Stimulated activated naive CD8-positive, alpha-beta T cell treated with anti-CD3 and anti-CD28 coated beads, Interleukin-15, Interleukin-2, amounts not matched to agents 100 ng/mL and 50 ng/mL, for 24 hours (primary cell): ENCODE measurements around the gene CMYA5.
"Not testable (repeated sequence)": the region's sequence is repeated elsewhere in the genome, so short reads cannot be mapped to it uniquely, and the experiment has no call there.

Experiments
- H3K27ac Mint-ChIP-seq: one replicate; pipeline ENCODE4 v1.8.0; 2021; ENCODE audit warnings: mild to moderate bottlenecking, mixed read lengths
- H3K27me3 Mint-ChIP-seq: one replicate; pipeline ENCODE4 v1.8.0; 2021; ENCODE audit warnings: mixed read lengths
- H3K36me3 Mint-ChIP-seq: one replicate; pipeline ENCODE4 v1.8.0; 2021; ENCODE audit warnings: low read depth, mixed read lengths
- H3K4me1 Mint-ChIP-seq: one replicate; pipeline ENCODE4 v1.8.0; 2021; ENCODE audit warnings: low read depth, mixed read lengths
- H3K4me3 Mint-ChIP-seq: one replicate; pipeline ENCODE4 v1.8.0; 2021; ENCODE audit warnings: mild to moderate bottlenecking, mixed read lengths
- H3K9me3 Mint-ChIP-seq: one replicate; pipeline ENCODE4 v1.8.0; 2021; ENCODE audit warnings: mixed read lengths

The CMYA5 gene

DNA sequence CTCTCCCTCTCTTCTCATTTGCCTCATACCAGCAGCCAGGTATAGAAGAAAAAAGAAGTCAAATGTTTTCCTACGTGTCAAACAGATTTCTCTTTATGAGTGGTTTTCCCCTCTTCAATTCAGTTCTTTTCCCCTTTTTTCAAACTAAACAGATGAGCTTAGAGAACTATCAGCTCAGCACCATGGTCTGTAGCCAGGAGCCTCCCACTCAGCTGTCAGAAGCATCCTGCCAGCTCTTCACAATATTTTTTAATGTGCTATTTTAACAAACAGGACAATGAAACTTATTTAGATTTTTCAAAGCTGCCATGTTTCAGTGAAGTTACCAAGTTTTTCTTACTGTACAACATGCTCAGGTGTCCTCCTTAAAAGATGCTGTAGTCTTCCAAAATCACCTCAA is 63.5 kb downstream of the CMYA5 start:
- Mint-ChIP-seq H3K4me3 (no peak overlapping the region), H3K27ac (no peak overlapping the region), H3K36me3 (no peaks in the 10 kb centered on the region), H3K4me1 (peaks cover 11% of the 10 kb centered on the region), H3K9me3 (no peaks in the 10 kb centered on the region), H3K27me3 (peaks cover 20% of the 10 kb centered on the region)

DNA sequence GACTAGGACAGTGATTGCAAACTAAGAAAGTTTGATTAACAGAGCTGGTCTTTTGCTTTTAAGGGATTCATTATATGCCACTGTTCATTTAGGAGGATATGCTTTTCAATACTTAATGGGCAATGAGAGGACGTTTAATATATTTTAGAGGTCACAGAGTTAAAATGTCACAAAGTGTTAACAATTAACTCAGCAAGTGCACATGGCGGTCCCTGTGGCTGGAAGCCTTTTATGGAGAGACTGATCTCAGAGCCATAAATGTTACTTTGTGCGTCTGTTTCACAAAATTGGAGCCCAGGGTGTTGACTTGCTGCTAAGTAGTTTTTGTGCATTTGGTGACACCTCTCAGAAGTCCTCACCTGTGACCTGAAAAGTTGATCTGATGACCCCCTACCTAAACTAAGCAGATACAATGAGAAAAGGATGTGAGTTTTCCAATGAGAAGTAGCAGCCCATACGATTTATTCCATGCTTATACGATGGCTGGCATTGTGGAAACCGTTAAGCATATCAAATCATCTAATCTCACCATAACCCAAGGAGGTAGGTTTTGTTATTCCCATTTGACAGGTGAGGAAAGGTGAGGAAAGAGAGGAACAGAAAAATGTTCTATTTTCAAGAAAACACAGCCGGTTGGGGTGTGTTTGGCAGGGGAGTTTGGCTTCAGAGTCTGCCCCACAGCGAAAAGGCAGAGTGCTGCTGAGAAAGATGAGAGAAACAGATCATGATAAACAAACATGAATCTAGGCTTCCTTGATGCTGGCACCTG is 64.4 kb downstream of the CMYA5 start:
- peaks cover 11% of the 10 kb centered on the region for H3K4me1 Mint-ChIP-seq

DNA sequence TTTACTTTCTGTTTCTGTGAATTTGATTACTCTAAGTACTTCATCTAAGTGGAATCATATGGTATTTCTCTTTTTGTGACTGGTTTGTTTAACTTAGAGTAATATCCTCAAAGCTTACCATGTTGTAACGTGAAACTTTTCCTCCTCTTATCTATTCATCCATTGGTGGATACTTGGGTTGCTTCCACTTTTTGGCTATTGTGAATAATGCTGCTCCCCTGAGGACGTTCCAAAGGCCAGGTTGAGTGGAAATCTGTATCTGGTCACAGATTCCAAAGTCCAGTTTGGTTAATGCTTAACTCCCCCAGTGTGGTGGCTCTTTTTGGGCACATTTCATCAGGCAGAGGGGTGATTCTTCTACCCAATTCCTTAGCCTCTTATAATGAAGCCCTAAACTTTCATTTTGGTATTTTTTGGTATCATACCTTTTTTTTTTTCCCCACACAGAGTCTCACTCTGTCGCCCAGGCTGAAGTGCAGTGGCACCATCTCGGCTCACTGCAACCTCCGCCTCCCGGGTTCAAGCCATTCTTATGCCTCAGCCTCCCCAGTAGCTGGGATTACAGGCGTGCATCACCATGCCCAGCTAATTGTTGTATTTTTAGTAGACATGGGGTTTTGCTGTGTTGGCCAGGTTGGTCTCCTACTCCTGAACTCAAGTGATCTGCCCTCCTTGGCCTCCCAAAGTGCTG is 65.4 kb downstream of the CMYA5 start:
- Mint-ChIP-seq H3K27ac (no peak overlapping the region), H3K36me3 (no peaks in the 10 kb centered on the region), H3K27me3 (peaks cover 16% of the 10 kb centered on the region), H3K4me1 (peaks cover 11% of the 10 kb centered on the region), H3K4me3 (no peak overlapping the region), H3K9me3 (no peaks in the 10 kb centered on the region)

More for the DNA sequence above, 64.4 kb downstream of the CMYA5 start:
- Mint-ChIP-seq H3K4me3 (no peak overlapping the region), H3K9me3 (no peaks in the 10 kb centered on the region), H3K27ac (no peak overlapping the region), H3K27me3 (peaks cover 20% of the 10 kb centered on the region), H3K36me3 (no peaks in the 10 kb centered on the region)

DNA sequence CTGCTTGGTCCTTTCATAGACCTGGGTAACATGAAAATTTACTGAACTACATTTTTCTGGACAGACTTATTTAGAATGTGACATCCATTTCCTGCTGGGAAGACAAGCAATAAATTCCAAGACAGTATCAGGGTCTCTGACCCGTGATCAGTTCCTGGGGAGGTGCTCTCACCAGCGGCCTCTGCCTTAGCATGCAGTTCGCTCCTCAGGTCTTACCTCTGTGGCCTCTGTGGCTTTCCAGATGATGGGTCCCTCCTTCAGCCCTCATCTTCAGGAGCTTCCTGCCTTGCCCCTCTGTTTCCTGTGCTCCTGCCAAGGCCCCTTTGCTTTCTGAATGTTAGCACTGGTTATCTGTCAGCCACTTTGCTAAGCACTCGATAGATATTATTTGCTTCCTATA is 66.4 kb downstream of the CMYA5 start:
- Mint-ChIP-seq H3K27ac (no peak overlapping the region), H3K27me3 (peaks cover 9% of the 10 kb centered on the region), H3K4me3 (no peak overlapping the region), H3K36me3 (no peaks in the 10 kb centered on the region), H3K9me3 (no peaks in the 10 kb centered on the region), H3K4me1 (peaks cover 11% of the 10 kb centered on the region)

DNA sequence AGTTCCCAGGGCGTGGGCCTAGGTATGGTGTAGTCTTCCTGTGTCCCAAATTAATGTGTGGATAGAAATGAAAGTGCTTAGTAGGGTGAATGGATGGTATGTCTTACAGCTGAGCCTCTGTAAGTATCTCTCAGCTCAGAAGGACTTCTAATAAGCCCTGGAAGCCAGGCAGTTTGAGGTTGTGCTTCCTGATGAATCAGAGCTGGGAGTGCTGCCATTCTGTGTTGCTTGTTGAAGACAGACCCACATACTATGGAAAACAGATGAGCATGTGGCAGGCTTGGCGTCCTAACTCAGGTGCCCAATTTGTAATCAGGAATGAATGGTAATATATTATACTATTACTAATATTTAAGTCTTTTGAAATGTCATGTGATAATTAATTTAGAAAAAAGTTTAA is 69.8 kb downstream of the CMYA5 start:
- no peak overlapping the region for H3K27ac Mint-ChIP-seq
- no peaks in the 10 kb centered on the region for H3K9me3 Mint-ChIP-seq
- no peaks in the 10 kb centered on the region for H3K27me3 Mint-ChIP-seq
- H3K36me3 Mint-ChIP-seq, result no peaks in the 10 kb centered on the region
- H3K4me3 Mint-ChIP-seq, result no peak overlapping the region
- H3K4me1 Mint-ChIP-seq, result peaks cover 11% of the 10 kb centered on the region

DNA sequence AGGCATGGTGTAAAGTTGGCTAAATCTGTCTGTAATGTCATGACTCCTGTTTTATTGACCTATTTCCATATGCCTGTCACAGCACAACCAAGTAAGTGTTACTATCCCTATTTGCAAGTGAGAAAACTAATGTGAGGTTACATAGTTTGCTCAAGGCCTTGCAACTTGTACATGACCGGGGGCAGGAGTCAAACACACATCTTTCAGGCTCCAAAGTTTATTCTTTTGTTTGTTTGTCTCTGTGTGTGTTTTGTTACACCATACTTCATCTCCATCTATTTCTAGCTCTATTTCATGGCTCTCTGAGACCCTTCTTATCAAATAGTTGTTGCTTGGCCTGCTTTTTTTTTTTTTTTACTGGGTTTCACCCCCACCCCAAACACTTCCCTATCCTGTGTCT is 70.2 kb downstream of the CMYA5 start:
- Mint-ChIP-seq H3K36me3 (no peaks in the 10 kb centered on the region), H3K27me3 (no peaks in the 10 kb centered on the region), H3K4me3 (no peak overlapping the region), H3K9me3 (no peaks in the 10 kb centered on the region), H3K27ac (no peak overlapping the region), H3K4me1 (peaks cover 11% of the 10 kb centered on the region)

DNA sequence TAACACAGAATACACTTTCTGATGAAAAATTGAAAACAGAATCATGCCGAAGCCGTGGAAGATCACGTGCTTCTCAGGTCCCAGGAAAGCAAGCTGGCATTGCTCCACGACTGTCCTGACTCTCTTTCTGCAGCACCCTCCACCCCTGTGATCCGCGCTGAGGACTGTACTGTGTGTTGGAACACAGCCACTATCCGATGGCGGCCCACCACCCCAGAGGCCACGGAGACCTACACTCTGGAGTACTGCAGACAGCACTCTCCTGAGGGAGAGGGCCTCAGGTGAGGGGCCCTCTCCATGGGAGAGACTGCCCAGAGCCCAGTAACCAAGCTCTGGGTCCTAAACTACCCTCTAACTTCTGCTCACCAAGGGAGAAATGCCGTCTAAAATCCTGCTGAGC is 73.3 kb downstream of the CMYA5 start:
- Mint-ChIP-seq H3K4me1 (no peaks in the 10 kb centered on the region), H3K36me3 (no peaks in the 10 kb centered on the region), H3K27ac (no peak overlapping the region), H3K9me3 (no peaks in the 10 kb centered on the region), H3K27me3 (no peaks in the 10 kb centered on the region), H3K4me3 (no peak overlapping the region)

DNA sequence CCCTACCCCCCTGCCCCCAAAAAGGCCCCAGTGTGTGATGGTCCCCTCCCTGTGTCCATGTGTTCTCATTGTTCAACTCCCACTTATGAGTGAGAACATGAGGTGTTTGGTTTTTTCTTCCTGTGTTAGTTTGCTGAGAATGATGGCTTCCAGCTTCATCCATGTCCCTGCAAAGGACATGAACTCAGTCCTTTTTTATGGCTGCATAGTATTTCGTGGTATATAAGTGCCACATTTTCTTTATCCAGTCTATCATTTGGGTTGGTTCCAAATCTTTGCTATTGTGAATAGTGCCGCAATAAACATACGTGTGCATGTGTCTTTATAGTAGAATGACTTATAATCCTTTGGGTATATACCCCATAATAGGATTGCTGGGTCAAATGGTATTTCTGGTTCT is 74.5 kb downstream of the CMYA5 start:
- not testable (repeated sequence) for H3K36me3 Mint-ChIP-seq, H3K4me1 Mint-ChIP-seq, H3K27ac Mint-ChIP-seq, H3K4me3 Mint-ChIP-seq, H3K27me3 Mint-ChIP-seq, H3K9me3 Mint-ChIP-seq

DNA sequence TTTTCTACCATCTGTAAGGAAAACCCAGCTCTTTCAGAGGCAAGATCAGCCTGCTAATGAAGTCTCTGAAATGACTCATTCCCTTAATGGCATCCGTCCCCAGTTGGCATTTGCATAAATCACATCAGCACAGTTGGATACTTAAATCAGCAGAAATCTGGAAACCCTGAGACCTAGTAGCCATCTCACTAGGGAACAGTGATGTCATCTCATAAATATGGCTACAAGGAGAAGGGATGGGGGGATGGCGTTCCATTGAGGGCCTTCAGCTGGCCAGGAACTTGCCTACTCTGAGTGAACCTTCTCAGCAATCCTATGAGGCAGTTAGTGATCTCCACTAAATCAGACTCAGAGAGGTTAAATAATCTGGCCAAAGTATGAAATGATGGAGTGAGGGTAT is 81.8 kb downstream of the CMYA5 start:
- Mint-ChIP-seq H3K36me3 (peaks cover 4% of the 10 kb centered on the region), H3K4me3 (no peak overlapping the region), H3K27ac (no peak overlapping the region)

DNA sequence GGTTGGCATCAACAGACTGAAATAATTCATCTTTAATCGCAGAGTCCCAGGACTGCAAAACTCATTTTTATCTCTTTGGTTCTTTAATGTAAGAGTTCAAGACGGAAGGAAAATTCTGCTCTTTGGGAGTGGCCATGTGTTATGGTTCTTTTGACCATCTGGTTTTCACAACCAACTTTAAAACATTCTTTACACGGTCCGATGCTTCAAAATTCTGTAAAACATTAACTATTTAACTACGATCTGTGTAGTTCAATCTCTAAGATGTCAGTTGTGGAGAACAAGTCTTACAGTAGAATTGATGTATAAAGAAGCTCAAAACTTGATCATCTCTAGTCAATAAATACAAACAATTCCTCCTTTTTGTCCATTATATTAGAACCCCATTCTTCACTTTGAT is 83.0 kb downstream of the CMYA5 start:
- Mint-ChIP-seq H3K4me3 (no peak overlapping the region), H3K27ac (no peak overlapping the region), H3K27me3 (peaks cover 5% of the 10 kb centered on the region), H3K4me1 (peaks cover 10% of the 10 kb centered on the region), H3K36me3 (peaks cover 4% of the 10 kb centered on the region), H3K9me3 (peaks cover 8% of the 10 kb centered on the region)

More for the DNA sequence above, 81.8 kb downstream of the CMYA5 start:
- peaks cover 10% of the 10 kb centered on the region for H3K4me1 Mint-ChIP-seq
- peaks cover 5% of the 10 kb centered on the region for H3K27me3 Mint-ChIP-seq
- H3K9me3 Mint-ChIP-seq, result peaks cover 8% of the 10 kb centered on the region

DNA sequence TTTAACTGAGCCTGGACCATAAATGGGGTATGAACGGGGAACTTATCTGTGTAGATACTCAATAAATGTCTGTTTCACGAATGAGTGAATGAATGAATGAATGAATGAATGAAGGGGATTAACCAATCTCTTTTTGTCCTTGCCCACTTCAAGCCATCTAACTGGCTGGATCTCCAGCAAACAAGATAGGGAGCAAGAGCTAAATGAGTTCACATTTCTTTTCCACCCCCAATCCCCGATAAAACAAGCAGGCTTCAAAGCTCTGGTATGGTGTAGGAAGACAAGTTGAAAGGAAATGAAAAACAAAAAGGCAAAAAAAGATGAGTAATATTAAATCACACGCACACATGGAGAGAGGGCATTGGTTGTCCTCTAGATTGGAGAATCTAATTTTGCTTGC is 84.0 kb downstream of the CMYA5 start:
- no peak overlapping the region for H3K4me3 Mint-ChIP-seq
- H3K9me3 Mint-ChIP-seq, result peaks cover 8% of the 10 kb centered on the region
- peaks cover 5% of the 10 kb centered on the region for H3K27me3 Mint-ChIP-seq
- H3K36me3 Mint-ChIP-seq, result peaks cover 4% of the 10 kb centered on the region
- H3K4me1 Mint-ChIP-seq, result peaks cover 10% of the 10 kb centered on the region
- no peak overlapping the region for H3K27ac Mint-ChIP-seq

DNA sequence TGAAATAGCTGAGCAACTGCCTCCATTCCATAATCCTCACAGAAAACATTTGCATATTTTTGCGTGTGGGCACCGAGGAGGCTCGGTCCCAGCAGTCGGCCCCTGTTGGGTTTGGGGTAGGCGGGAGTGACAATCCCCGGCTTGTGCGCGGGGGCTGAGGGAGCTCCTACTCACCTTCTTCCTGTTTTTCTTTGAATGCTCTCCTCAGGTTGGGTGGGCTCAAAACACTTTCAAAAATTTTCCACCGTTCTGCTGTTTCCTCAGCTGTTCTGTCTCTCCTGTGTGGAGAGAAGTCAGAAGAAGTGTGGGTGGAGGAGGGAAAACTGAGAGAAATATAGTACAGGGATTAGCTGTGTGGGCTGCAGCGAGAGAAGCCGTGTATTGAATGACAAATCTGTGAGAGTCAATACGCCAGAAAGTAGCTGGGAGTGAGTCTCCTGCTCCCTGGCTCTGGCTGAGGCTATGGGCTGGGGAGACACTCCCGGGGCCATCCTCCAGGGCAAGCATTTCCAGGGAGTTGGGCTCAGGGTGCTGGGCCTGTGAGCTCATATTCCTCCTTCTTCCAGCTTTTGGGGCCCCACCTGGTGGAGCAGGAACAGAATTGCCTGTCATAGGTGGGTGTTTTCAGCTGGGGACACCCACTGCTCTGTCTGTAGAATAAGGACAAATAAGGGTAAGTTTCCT is 84.7 kb downstream of the CMYA5 start:
- Mint-ChIP-seq H3K9me3 (peaks cover 4% of the 10 kb centered on the region), H3K4me1 (peaks cover 10% of the 10 kb centered on the region), H3K27me3 (peaks cover 5% of the 10 kb centered on the region), H3K36me3 (no peaks in the 10 kb centered on the region), H3K27ac (no peak overlapping the region), H3K4me3 (no peak overlapping the region)

DNA sequence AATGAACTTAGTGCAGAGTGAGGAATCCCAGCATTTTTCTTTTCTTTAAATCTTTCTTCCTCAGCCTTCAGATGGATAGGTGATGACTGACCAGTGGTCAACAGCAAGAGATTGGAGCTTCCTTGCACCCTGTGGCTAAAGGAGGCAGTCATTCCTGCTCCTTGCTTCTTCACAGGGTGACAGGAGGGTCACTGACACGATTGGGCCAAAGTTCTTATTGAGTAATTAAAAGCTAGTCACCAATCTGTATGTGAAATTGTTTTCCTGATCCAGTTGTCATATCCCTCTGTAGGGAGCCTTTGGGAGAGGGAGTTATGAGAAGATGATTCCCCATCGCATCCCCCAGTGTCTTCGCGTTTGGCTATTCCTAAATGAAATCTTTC is 85.2 kb downstream of the CMYA5 start:
- no peaks in the 10 kb centered on the region for H3K36me3 Mint-ChIP-seq
- peaks cover 4% of the 10 kb centered on the region for H3K9me3 Mint-ChIP-seq
- no peak overlapping the region for H3K4me3 Mint-ChIP-seq
- H3K27me3 Mint-ChIP-seq, result peaks cover 5% of the 10 kb centered on the region
- H3K27ac Mint-ChIP-seq, result no peak overlapping the region
- peaks cover 10% of the 10 kb centered on the region for H3K4me1 Mint-ChIP-seq

DNA sequence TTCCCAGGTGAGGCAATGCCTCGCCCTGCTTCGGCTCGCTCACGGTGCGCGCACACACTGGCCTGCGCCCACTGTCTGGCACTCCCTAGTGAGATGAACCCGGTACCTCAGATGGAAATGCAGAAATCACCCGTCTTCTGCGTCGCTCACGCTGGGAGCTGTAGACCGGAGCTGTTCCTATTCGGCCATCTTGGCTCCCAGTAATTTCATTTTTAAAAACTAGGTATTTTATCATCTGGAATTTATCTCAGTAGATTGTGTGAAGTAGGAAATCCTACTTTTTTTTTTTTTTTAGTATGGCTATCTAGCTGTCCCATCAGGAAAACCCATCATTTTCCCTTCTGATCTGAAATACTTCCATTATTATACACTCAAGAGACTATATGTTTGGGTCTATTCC is 95.1 kb downstream of the CMYA5 start:
- H3K4me3 Mint-ChIP-seq, result peak overlapping the region; percentile 70
- H3K27me3 Mint-ChIP-seq, H3K4me1 Mint-ChIP-seq, H3K27ac Mint-ChIP-seq, H3K9me3 Mint-ChIP-seq, H3K36me3 Mint-ChIP-seq: not testable (repeated sequence)

DNA sequence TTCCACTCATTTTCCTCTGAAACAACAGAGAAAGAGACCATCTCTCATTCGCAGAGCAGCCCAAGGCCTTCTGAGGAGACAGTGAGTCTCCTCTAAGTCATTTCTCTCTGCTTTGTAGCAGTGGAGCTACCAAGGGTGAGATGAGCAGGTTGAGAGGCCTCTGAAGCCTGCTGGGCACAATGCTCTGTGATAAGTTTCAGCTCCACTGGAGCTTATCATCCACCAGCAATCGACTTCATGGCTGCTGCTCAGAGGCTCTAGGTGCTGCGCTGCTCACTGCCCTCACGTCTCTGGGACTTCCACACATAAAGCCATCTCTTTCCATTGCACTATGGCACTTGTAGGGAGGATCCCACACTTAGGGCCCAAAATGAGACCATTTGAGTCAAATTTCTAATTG is 96.3 kb downstream of the CMYA5 start:
- Mint-ChIP-seq H3K27me3 (peaks cover 5% of the 10 kb centered on the region), H3K27ac (no peak overlapping the region), H3K36me3 (no peaks in the 10 kb centered on the region), H3K4me1 (no peaks in the 10 kb centered on the region), H3K9me3 (peaks cover 4% of the 10 kb centered on the region), H3K4me3 (no peak overlapping the region)
